ENCODE measurements around the gene IFNL1.

DNA sequence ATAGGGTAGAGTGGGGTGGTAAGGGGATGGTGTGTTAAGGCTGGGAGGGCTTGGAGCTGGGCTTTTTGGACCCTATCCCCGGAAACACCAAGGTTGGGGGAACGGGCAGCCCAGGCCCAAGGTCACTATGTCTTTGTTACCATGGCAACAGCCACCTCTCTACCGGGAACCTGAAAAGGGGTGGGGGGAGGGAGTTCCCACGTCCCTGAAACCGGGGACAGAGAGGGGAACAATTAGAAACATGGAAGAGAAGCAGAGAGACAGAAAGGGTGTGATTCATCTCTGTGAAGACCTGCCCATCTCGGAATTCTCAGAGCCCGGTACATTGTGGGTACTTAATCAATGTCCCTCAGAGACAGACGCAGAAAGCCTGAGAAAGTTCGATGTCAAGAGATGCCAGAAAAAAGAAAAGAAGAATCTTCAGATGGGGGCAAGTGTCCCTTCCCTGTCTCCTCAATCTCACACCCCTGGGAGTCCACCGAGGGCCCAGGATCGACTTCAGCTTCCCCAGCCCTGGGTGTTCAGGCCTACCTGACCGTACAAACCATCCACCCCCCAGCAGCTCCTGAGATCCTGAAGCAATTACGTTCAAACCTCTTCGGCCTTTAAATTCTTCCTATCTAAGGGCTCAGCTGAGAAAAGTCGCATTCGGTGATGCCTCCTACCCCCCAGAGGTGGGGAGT is 31.3 kb downstream of the IFNL1 start:
- TF ChIP-seq CTCF (IDR thresholded peaks at IDR 0.05) (no peak), POLR2A (IDR thresholded peaks at IDR 0.05) (no peak), POLR2AphosphoS5 (IDR thresholded peaks at IDR 0.05) (no peak)

Measured in prostate gland (tissue), 2 donors.